Cardiac muscle cell (in vitro differentiated cells and primary cell): ENCODE data around the gene CORO1C. TPM values are rescaled to one million over a fixed set of nuclear protein-coding genes. Genes with fewer than 3 reads are reported as not detected.

ENCODE experiments used
- polyA plus RNA-seq: library from polyadenylated mRNA; unstranded; fragments of >200 nt; fragmentation: Nextera tagmentation; extraction: Ambion mirVana; gene quantifications from 2 replicates; pipeline ENCODE4 v1.2.1, GENCODE V29; 2016
- total RNA-seq: library from RNA; depleted of rRNA; stranded (reverse); fragments of >200 nt; gene quantifications from 2 replicates; pipeline ENCODE4 v1.2.3, GENCODE V29; 2016

CORO1C gene
- total and polyA plus RNA-seq, 2 experiments from 2014 or later: 65.4 to 72.5 TPM

Other genes starting within 250 kb of the CORO1C start
- gene FICD, start 216.2 kb downstream of the CORO1C start, total RNA-seq: 3.5 and 4.3 TPM in 2 replicates
- gene FICD, start 216.2 kb downstream of the CORO1C start, polyA plus RNA-seq: 3.6 and 4.2 TPM in 2 replicates
- gene SART3, start 170.3 kb downstream of the CORO1C start, total RNA-seq: 75.9 and 145 TPM in 2 replicates
- 23.2 and 36.5 TPM in 2 replicates for gene SART3, start 170.3 kb downstream of the CORO1C start, polyA plus RNA-seq
- 90.0 and 97.5 TPM in 2 replicates for gene ISCU, start 168.9 kb downstream of the CORO1C start, total RNA-seq
- 136 and 158 TPM in 2 replicates for gene ISCU, start 168.9 kb downstream of the CORO1C start, polyA plus RNA-seq
- 0.48 and 1.7 TPM in 2 replicates for gene TMEM119, start 133.4 kb downstream of the CORO1C start, total RNA-seq
- gene TMEM119, start 133.4 kb downstream of the CORO1C start, polyA plus RNA-seq: 0.21 and 1.5 TPM in 2 replicates
- gene SELPLG, start 97.6 kb downstream of the CORO1C start, total RNA-seq: 1.4 and 2.9 TPM in 2 replicates
- 2.7 and 3.5 TPM in 2 replicates for gene SELPLG, start 97.6 kb downstream of the CORO1C start, polyA plus RNA-seq
- 15.9 and 26.1 TPM in 2 replicates for gene SSH1, start 126.1 kb upstream of the CORO1C start, total RNA-seq
- gene SSH1, start 126.1 kb upstream of the CORO1C start, polyA plus RNA-seq: 17.7 and 19.1 TPM in 2 replicates
- not detected in 2 replicates for gene DAO, start 148.6 kb upstream of the CORO1C start, total RNA-seq
- gene DAO, start 148.6 kb upstream of the CORO1C start, polyA plus RNA-seq: 0.72 TPM in 1 of 2 replicates, not detected in the other